ENCODE measurements around the gene TIMP2. TPM values are rescaled to one million over a fixed set of nuclear protein-coding genes. Genes with fewer than 3 reads are reported as not detected.

Gene TIMP2
- total and polyA plus RNA-seq, 2 of the 8 experiments (the other 6 are each of a cell fraction or from before 2014, with no cell fraction given) = 18.2 to 43.3 TPM

GRCh38 chr17:78946131-78946530 lies 20.9 kb upstream of the TIMP2 start:
- H3K4me2 ChIP-seq (ENCODE audit: insufficient read depth in 1 of 2, low read depth in 2 of 2, low read length in 2 of 2) = no peak overlapping the region
- no peaks in the 10 kb centered on the region for H3K79me1 ChIP-seq (ENCODE audit: low read depth, low read length)
- no peaks in the 10 kb centered on the region for H3K23me2 ChIP-seq (ENCODE audit: low read depth, low read length)
- no peak overlapping the region for H2AFZ ChIP-seq (ENCODE audit: low read length)
- no peak overlapping the region for H3K4me3 ChIP-seq (ENCODE audit: extremely low read depth in 1 of 4, insufficient read depth in 2 of 4, low read depth in 3 of 4, low read length in 4 of 4)
- H3K56ac ChIP-seq (replicated peaks; ENCODE audit: insufficient read length, low read depth, low read length) = no peak overlapping the region
- H2BK5ac ChIP-seq (ENCODE audit: low read depth, low read length) = no peak overlapping the region
- no peak overlapping the region for H2AK5ac ChIP-seq (ENCODE audit: low read depth, low read length)
- no peak overlapping the region for H3K18ac ChIP-seq (ENCODE audit: extremely low read depth, low read length)
- H3K14ac ChIP-seq (ENCODE audit: insufficient read length) = no peak overlapping the region
- H2BK15ac ChIP-seq (ENCODE audit: low read length) = no peak overlapping the region
- H3K27me3 ChIP-seq (replicated peaks in 1 of 4; ENCODE audit: control insufficient read depth in 3 of 4, extremely low read depth in 1 of 4, insufficient read depth in 3 of 4, low read length in 3 of 4) = no peaks in the 10 kb centered on the region
- H2BK12ac ChIP-seq (ENCODE audit: low read depth, low read length) = no peak overlapping the region
- no peak overlapping the region for H2BK120ac ChIP-seq (replicated peaks; ENCODE audit: low read depth, low read length)
- H4K5ac ChIP-seq (ENCODE audit: insufficient read length, low read depth, low read length) = no peak overlapping the region
- H3K4me1 ChIP-seq (replicated peaks in 1 of 4; ENCODE audit: control insufficient read depth in 3 of 4, insufficient read depth in 4 of 4, low read length in 3 of 4) = no peaks in the 10 kb centered on the region
- no peak overlapping the region for H2BK20ac ChIP-seq (ENCODE audit: low read length)
- no peak overlapping the region for H3K9ac ChIP-seq (replicated peaks in 1 of 4; ENCODE audit: extremely low read depth in 1 of 4, low read depth in 3 of 4, low read length in 3 of 4)
- H3K79me2 ChIP-seq (ENCODE audit: control insufficient read depth in 1 of 2, insufficient read depth in 2 of 2, low read length in 2 of 2) = no peaks in the 10 kb centered on the region
- H4K8ac ChIP-seq (ENCODE audit: extremely low read depth, insufficient read depth, low read length) = no peak overlapping the region
- H3K4ac ChIP-seq (replicated peaks; ENCODE audit: insufficient read length, low read depth, low read length) = no peak overlapping the region
- FAIRE-seq = no peak
- 88% methylated on average over 7 of the region's 7 CpGs; no CpG with 5 or more reads in 1 of the 2 experiments for WGBS, 2 experiments (ENCODE audit: extremely low coverage in 1 of 2, insufficient coverage in 1 of 2, insufficient read length in 1 of 2, insufficient replicate concordance in 2 of 2, low coverage in 1 of 2, low lambda C conversion rate in 2 of 2, missing lambda C conversion rate in 1 of 2)
- no peak for DNase-seq (ENCODE audit: low read depth in 1 of 2, low spot score in 2 of 2)
- CTCF ChIA-PET (ENCODE audit: partially characterized antibody) = interaction anchor here (0.7 to 1.7 kb wide), 4 partner anchors 8 to 96 kb away, joined by 3 to 8 read pairs (median 4); no protein-coding TSS in a partner anchor
- H4K20me1 ChIP-seq (replicated peaks in 1 of 2; ENCODE audit: control insufficient read depth in 1 of 2, insufficient read depth in 2 of 2, low read length in 2 of 2) = peaks cover 0 to 1% of the 10 kb centered on the region in 2 experiments
- TF ChIP-seq MAX (IDR thresholded peaks at IDR 0.05) = no peak
- TF ChIP-seq HDAC6 (IDR thresholded peaks at IDR 0.05; ENCODE audit: low read depth, low read length) = no peak
- no peak for TF ChIP-seq NANOG (IDR thresholded peaks at IDR 0.05; ENCODE audit: insufficient read depth, low read depth, low read length, poor library complexity, severe bottlenecking)
- no peak overlapping the region for H4K91ac ChIP-seq (replicated peaks; ENCODE audit: insufficient read length, low read length)
- H3K36me3 ChIP-seq (ENCODE audit: control insufficient read depth in 2 of 4, insufficient read depth in 4 of 4, low read length in 3 of 4) = no peaks in the 10 kb centered on the region
- no peak overlapping the region for H3K23ac ChIP-seq (ENCODE audit: insufficient read length)
- no peak overlapping the region for H3K27ac ChIP-seq (ENCODE audit: low read depth, low read length)
- POLR2A ChIA-PET (ENCODE audit: partially characterized antibody) = no interaction called here
- H3K9me3 ChIP-seq (ENCODE audit: insufficient read depth in 2 of 2, low read depth in 1 of 2, low read length in 1 of 2) = peaks cover 8 to 13% of the 10 kb centered on the region in 2 experiments; a peak in 3 of 4 replicates

Measured in H1 (cell line).